ENCODE data around the gene BLM. TPM values are rescaled to one million over a fixed set of nuclear protein-coding genes. Genes with fewer than 3 reads are reported as not detected.

Gene BLM
- total and polyA plus RNA-seq, 4 donors = 2.2 to 8.7 (median 3.8) TPM

DNA sequence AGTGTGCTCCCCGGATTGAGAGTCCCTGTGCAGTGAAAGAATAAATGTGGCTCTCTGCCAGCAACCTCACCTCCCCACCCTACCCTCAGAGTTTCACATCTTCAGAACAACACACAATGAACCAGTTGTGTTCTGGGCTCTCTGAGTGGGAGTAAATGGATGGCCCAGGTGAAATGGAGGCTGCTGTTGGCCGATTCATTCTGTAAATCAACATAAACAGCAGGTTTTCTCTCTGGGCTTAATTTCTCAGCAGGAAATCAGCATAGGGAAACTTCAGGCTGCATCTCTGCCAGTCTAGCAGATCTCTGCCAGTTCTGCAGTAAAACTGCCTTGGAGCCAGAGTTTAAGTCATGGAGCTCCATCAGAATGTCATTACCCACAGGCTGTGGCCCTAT lies 96.6 kb downstream of the BLM start:
- Histone ChIP-seq H3K4me1 (ENCODE audit: control insufficient read depth in 5 of 5, insufficient read depth in 5 of 5, low read length in 5 of 5) (peaks cover 0 to 8% (median 0%) of the 10 kb centered on the region in 5 donors), H3K4me3 (no peak overlapping the region), H3K36me3 (ENCODE audit: control insufficient read depth in 4 of 4, insufficient read depth in 4 of 4, low read length in 4 of 4) (peaks cover 0 to 6% (median 0%) of the 10 kb centered on the region in 4 donors), H3K9ac (ENCODE audit: insufficient read depth in 1 of 2, low read length in 2 of 2) (no peak overlapping the region), H3K27me3 (ENCODE audit: control insufficient read depth in 3 of 3, insufficient read depth in 3 of 3, low read length in 2 of 3) (no peaks in the 10 kb centered on the region), H3K27ac (ENCODE audit: low read depth in 1 of 2, low read length in 1 of 2) (no peak overlapping the region), H3K9me3 (ENCODE audit: control insufficient read depth in 4 of 4, insufficient read depth in 3 of 4, low read length in 3 of 4) (no peaks in the 10 kb centered on the region)
- TF ChIP-seq, protein P1, sequence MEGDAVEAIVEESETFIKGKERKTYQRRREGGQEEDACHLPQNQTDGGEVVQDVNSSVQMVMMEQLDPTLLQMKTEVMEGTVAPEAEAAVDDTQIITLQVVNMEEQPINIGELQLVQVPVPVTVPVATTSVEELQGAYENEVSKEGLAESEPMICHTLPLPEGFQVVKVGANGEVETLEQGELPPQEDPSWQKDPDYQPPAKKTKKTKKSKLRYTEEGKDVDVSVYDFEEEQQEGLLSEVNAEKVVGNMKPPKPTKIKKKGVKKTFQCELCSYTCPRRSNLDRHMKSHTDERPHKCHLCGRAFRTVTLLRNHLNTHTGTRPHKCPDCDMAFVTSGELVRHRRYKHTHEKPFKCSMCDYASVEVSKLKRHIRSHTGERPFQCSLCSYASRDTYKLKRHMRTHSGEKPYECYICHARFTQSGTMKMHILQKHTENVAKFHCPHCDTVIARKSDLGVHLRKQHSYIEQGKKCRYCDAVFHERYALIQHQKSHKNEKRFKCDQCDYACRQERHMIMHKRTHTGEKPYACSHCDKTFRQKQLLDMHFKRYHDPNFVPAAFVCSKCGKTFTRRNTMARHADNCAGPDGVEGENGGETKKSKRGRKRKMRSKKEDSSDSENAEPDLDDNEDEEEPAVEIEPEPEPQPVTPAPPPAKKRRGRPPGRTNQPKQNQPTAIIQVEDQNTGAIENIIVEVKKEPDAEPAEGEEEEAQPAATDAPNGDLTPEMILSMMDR (IDR thresholded peaks at IDR 0.05; ENCODE audit: control extremely low read depth, extremely low read depth) = no peak
- 77 to 85% methylated on average over 2 of the region's 2 CpGs for WGBS, 2 donors
- ATAC-seq (ENCODE audit: insufficient read depth, low FRiP score) (no peak), DNase-seq (no peak)

DNA sequence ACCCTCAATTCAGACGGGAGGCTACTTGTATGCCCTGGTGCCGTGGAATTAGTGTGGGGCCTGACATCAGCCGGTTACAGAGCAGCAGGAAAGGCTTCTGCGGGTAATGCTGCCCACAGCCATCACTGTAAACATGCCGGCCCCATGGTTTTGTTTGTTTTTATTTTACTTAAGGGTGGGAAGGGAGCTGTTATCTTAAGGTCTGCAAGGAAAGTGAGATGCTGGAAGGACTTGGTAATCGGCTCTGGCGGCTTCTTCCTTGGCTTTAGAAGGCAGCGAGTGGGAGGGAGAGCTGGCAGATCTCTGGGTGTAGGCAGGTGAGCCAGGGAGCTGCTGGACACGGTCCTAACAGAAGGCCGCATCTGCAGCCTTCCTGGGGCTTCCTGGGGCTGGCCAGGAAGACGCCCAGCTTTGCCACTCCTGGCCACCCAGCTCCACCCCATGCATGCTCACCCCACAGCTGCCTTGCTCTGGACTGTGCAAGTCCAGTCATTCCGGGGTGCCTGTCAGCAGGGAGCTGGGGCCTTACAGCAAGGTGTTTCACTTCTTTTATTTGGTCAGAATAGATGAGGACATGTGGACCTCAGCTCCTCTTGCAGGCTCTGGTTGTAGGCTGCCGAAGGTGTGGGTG lies 97.2 kb downstream of the BLM start:
- H3K4me3 ChIP-seq = no peak overlapping the region
- TF ChIP-seq, protein P1 (IDR thresholded peaks at IDR 0.05; ENCODE audit: control extremely low read depth, extremely low read depth) = no peak
- 81 to 92% methylated on average over 13 of the region's 13 CpGs for WGBS, 2 donors
- no peak for DNase-seq
- no peak overlapping the region for H3K27ac ChIP-seq (ENCODE audit: low read depth in 1 of 2, low read length in 1 of 2)
- H3K9ac ChIP-seq (ENCODE audit: insufficient read depth in 1 of 2, low read length in 2 of 2) = no peak overlapping the region
- H3K9me3 ChIP-seq (ENCODE audit: control insufficient read depth in 4 of 4, insufficient read depth in 3 of 4, low read length in 3 of 4) = no peaks in the 10 kb centered on the region
- H3K27me3 ChIP-seq (ENCODE audit: control insufficient read depth in 3 of 3, insufficient read depth in 3 of 3, low read length in 2 of 3) = no peaks in the 10 kb centered on the region
- peaks cover 0 to 3% (median 0%) of the 10 kb centered on the region in 4 donors for H3K36me3 ChIP-seq (ENCODE audit: control insufficient read depth in 4 of 4, insufficient read depth in 4 of 4, low read length in 4 of 4)
- H3K4me1 ChIP-seq (ENCODE audit: control insufficient read depth in 5 of 5, insufficient read depth in 5 of 5, low read length in 5 of 5) = peaks cover 0 to 10% (median 0%) of the 10 kb centered on the region in 5 donors
- no peak for ATAC-seq (ENCODE audit: insufficient read depth, low FRiP score)

DNA sequence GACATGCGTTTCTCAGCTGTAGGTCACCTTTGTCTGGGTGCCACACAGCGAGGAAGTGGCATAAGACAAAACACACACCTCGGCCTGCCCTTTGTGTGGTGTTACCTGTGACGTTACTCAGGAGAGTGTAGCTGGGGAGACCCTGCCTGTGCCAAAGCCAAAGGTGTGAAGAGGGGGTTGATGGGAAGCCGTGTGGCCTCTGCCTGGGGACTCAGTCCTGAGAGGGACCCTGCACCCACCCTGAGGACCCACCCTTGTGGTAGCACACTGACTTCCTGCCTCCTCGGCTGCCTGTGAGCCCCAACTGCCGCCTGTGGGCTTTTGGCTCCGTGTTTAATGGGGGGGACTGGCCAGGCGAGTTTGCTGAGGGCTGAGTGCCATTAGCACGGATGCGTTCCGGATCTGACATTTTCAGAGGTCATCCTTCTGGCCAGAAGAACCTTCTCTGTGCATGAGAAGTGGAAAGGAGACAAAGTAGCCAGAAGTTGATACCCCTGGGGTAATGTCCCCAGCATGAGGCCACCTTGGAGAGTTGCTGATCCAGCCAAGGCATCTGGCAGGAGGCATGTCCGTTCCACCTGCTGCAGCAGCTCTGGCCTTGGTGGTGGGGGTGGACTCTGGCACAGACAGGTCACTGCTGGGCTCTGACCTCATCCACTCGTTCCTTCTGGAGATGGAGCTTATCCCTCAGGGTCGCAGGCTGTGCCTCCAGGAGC lies 99.4 kb downstream of the BLM start:
- WGBS, 2 donors = 77 to 86% methylated on average over 15 of the region's 15 CpGs

More for the DNA sequence above, 99.4 kb downstream of the BLM start:
- no peak overlapping the region for H3K4me3 ChIP-seq
- TF ChIP-seq, protein P1 (IDR thresholded peaks at IDR 0.05; ENCODE audit: control extremely low read depth, extremely low read depth) = no peak
- no peak overlapping the region for H3K27ac ChIP-seq (ENCODE audit: low read depth in 1 of 2, low read length in 1 of 2)
- no peak overlapping the region for H3K9ac ChIP-seq (ENCODE audit: insufficient read depth in 1 of 2, low read length in 2 of 2)
- no peaks in the 10 kb centered on the region for H3K27me3 ChIP-seq (ENCODE audit: control insufficient read depth in 3 of 3, insufficient read depth in 3 of 3, low read length in 2 of 3)
- no peak for ATAC-seq (ENCODE audit: insufficient read depth, low FRiP score)
- no peak for DNase-seq
- H3K36me3 ChIP-seq (ENCODE audit: control insufficient read depth in 4 of 4, insufficient read depth in 4 of 4, low read length in 4 of 4) = no peaks in the 10 kb centered on the region
- peaks cover 0 to 13% (median 2%) of the 10 kb centered on the region in 5 donors for H3K4me1 ChIP-seq (ENCODE audit: control insufficient read depth in 5 of 5, insufficient read depth in 5 of 5, low read length in 5 of 5)
- H3K9me3 ChIP-seq (ENCODE audit: control insufficient read depth in 4 of 4, insufficient read depth in 3 of 4, low read length in 3 of 4) = no peaks in the 10 kb centered on the region

Data from lung (tissue), 12 donors.